ENCODE measurements around the gene COA7. TPM values are rescaled to one million over a fixed set of nuclear protein-coding genes. Genes with fewer than 3 reads are reported as not detected.

COA7 gene
- total and polyA plus RNA-seq, 2 of the 8 experiments (the other 6 are each of a cell fraction or from before 2014, with no cell fraction given) = 23.2 to 61.8 TPM

DNA sequence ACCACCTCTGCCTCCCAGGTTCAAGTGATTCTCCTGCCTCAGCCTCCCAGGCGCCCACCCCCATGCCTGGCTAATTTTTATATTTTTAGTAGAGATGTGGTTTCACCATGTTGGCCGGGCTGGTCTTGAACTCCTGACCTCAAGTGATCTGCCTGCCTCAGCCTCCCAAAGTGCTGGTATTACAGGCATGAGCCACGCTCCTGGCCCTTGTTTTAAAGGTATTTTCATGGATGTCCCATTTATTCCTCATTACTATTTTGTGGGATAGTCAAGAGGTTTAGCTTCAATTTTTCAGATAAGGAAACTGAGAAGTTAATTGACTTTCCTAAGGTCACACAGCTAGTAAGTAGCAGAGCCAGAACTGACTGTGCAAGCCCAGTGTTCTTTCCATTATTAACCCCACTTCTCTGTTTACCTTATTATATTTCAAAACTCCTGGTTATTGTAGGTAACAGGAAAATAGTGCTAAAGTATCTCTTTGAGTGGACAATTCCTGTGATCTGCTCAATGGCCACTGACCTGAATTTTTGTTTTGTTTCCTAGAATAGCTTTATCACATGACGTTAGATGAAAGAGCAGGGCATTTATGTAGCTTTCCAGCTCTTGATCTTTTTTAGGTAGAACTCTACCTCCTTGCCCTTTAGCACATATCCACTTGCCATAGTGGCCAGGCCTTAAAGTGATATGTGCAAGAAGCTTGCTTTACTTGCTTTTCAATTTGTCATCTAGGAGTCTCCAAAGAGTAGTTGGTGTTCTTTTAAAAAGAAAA is 41.7 kb upstream of the COA7 start (continued):
- TF ChIP-seq, protein P1, sequence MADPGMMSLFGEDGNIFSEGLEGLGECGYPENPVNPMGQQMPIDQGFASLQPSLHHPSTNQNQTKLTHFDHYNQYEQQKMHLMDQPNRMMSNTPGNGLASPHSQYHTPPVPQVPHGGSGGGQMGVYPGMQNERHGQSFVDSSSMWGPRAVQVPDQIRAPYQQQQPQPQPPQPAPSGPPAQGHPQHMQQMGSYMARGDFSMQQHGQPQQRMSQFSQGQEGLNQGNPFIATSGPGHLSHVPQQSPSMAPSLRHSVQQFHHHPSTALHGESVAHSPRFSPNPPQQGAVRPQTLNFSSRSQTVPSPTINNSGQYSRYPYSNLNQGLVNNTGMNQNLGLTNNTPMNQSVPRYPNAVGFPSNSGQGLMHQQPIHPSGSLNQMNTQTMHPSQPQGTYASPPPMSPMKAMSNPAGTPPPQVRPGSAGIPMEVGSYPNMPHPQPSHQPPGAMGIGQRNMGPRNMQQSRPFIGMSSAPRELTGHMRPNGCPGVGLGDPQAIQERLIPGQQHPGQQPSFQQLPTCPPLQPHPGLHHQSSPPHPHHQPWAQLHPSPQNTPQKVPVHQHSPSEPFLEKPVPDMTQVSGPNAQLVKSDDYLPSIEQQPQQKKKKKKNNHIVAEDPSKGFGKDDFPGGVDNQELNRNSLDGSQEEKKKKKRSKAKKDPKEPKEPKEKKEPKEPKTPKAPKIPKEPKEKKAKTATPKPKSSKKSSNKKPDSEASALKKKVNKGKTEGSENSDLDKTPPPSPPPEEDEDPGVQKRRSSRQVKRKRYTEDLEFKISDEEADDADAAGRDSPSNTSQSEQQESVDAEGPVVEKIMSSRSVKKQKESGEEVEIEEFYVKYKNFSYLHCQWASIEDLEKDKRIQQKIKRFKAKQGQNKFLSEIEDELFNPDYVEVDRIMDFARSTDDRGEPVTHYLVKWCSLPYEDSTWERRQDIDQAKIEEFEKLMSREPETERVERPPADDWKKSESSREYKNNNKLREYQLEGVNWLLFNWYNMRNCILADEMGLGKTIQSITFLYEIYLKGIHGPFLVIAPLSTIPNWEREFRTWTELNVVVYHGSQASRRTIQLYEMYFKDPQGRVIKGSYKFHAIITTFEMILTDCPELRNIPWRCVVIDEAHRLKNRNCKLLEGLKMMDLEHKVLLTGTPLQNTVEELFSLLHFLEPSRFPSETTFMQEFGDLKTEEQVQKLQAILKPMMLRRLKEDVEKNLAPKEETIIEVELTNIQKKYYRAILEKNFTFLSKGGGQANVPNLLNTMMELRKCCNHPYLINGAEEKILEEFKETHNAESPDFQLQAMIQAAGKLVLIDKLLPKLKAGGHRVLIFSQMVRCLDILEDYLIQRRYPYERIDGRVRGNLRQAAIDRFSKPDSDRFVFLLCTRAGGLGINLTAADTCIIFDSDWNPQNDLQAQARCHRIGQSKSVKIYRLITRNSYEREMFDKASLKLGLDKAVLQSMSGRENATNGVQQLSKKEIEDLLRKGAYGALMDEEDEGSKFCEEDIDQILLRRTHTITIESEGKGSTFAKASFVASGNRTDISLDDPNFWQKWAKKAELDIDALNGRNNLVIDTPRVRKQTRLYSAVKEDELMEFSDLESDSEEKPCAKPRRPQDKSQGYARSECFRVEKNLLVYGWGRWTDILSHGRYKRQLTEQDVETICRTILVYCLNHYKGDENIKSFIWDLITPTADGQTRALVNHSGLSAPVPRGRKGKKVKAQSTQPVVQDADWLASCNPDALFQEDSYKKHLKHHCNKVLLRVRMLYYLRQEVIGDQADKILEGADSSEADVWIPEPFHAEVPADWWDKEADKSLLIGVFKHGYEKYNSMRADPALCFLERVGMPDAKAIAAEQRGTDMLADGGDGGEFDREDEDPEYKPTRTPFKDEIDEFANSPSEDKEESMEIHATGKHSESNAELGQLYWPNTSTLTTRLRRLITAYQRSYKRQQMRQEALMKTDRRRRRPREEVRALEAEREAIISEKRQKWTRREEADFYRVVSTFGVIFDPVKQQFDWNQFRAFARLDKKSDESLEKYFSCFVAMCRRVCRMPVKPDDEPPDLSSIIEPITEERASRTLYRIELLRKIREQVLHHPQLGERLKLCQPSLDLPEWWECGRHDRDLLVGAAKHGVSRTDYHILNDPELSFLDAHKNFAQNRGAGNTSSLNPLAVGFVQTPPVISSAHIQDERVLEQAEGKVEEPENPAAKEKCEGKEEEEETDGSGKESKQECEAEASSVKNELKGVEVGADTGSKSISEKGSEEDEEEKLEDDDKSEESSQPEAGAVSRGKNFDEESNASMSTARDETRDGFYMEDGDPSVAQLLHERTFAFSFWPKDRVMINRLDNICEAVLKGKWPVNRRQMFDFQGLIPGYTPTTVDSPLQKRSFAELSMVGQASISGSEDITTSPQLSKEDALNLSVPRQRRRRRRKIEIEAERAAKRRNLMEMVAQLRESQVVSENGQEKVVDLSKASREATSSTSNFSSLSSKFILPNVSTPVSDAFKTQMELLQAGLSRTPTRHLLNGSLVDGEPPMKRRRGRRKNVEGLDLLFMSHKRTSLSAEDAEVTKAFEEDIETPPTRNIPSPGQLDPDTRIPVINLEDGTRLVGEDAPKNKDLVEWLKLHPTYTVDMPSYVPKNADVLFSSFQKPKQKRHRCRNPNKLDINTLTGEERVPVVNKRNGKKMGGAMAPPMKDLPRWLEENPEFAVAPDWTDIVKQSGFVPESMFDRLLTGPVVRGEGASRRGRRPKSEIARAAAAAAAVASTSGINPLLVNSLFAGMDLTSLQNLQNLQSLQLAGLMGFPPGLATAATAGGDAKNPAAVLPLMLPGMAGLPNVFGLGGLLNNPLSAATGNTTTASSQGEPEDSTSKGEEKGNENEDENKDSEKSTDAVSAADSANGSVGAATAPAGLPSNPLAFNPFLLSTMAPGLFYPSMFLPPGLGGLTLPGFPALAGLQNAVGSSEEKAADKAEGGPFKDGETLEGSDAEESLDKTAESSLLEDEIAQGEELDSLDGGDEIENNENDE (IDR thresholded peaks at IDR 0.05; ENCODE audit: insufficient replicate concordance, low read length) = no peak
- TF ChIP-seq SAP30 (IDR thresholded peaks at IDR 0.05; ENCODE audit: insufficient read depth, insufficient replicate concordance, low read length) = no peak
- TF ChIP-seq TCF12 (IDR thresholded peaks at IDR 0.05; ENCODE audit: low read depth, low read length) = no peak
- no peak for TF ChIP-seq NANOG (IDR thresholded peaks at IDR 0.05; ENCODE audit: insufficient read depth, low read depth, low read length, poor library complexity, severe bottlenecking)
- no peak for TF ChIP-seq BRCA1 (IDR thresholded peaks at IDR 0.05; ENCODE audit: low read depth, low read length)
- no peak for TF ChIP-seq FOSL1 (IDR thresholded peaks at IDR 0.05; ENCODE audit: insufficient read depth, low read depth, low read length)
- TF ChIP-seq RNF2 (IDR thresholded peaks at IDR 0.05; ENCODE audit: borderline replicate concordance, low read depth, low read length, missing control alignments, poor library complexity, severe bottlenecking) = no peak
- TF ChIP-seq MAFK (IDR thresholded peaks at IDR 0.05; ENCODE audit: low read depth, low read length) = no peak
